GM13976 (cell line): ENCODE data around the gene NUF2.
"Not testable (repeated sequence)": the region's sequence is repeated elsewhere in the genome, so short reads cannot be mapped to it uniquely, and the experiment has no call there.

Source experiments
- DNase-seq: peaks from one replicate; pipeline ENCODE4 v3.0.0; 2012; ENCODE audit warnings: low spot score
- CTCF ChIP-seq: IDR thresholded peaks from 2 replicates; pipeline ENCODE4 v1.5.1; 2012; ENCODE audit warnings: borderline replicate concordance, mild to moderate bottlenecking; ENCODE audit not compliant: insufficient read depth; ENCODE audit errors: extremely low read depth, missing control alignments, control extremely low read depth
- in situ Hi-C: fragments of 300-500 bp; cut with MboI; formaldehyde crosslinking; loops from one replicate; pipeline ENCODE4 v1.12.0; 2022; ENCODE audit warnings: low sequenced_read_pairs, mixed read lengths, inconsistent platforms; ENCODE audit not compliant: unreplicated experiment

NUF2 gene

GRCh38 chr1:163291461-163291860 lies 30.3 kb upstream of the NUF2 start:
- DNase-seq = no peak
- TF ChIP-seq CTCF = no peak
- in situ Hi-C loops = no loop called here

GRCh38 chr1:163292153-163292552 lies 29.6 kb upstream of the NUF2 start:
- DNase-seq, in situ Hi-C loops: not testable (repeated sequence)

GRCh38 chr1:163293497-163293896 lies 28.3 kb upstream of the NUF2 start:
- in situ Hi-C loops, DNase-seq: not testable (repeated sequence)

- TF ChIP-seq CTCF = no peak
- DNase-seq = no peak
- in situ Hi-C loops = no loop called here
Measured at GRCh38 chr1:163295949-163296348, 25.8 kb upstream of the NUF2 start.

- in situ Hi-C loops = no loop called here
- TF ChIP-seq CTCF = no peak
Measured at GRCh38 chr1:163296504-163297263, 25.1 kb upstream of the NUF2 start.

DNA sequence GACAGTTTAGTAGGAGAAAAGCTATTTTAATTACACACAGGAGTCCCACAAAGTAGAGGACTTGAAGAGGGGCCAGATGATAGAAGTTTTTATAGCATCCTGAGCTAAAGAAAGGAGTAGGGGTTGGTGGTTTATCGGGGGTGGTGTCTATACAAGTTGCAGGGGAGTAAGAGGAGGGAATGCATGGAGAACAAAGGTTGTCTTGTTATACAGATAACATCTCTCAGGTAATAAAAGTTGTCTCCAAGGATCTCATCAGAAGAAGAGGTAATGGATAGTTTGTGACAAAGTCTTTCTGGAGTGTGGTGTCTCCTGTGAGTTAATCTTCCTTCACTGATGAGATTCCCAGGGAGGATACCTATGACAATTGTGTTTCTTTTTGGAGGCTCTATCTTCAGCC lies 23.4 kb upstream of the NUF2 start:
- in situ Hi-C loops = no loop called here
- TF ChIP-seq CTCF = no peak
- DNase-seq = no peak

More at GRCh38 chr1:163296504-163297263, 25.1 kb upstream of the NUF2 start:
- no peak for DNase-seq

DNA sequence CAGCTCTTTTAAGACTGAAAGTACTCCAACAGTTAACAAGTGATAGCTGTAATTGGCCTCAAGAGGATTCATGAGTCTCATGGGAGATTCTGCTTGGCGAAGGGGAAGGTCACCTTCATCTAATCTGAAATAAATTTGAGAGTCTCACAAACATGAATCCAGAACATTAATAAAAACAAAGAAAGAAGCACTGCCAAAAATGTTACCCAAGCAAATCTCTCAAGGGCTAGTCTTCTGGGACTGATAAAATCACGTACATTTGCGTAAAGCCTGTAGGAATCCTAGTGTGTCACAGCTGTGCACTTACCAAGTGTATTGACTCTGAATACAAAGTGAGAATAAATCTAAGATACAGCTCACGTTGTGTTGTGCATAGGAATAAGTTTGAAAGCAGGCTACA lies 21.2 kb upstream of the NUF2 start:
- TF ChIP-seq CTCF = no peak
- in situ Hi-C loops = loop anchor here (10.0 to 25.0 kb wide), 2 partner anchors 238 to 446 kb away; partner anchors contain the start of gene RGS4
- DNase-seq = no peak

DNA sequence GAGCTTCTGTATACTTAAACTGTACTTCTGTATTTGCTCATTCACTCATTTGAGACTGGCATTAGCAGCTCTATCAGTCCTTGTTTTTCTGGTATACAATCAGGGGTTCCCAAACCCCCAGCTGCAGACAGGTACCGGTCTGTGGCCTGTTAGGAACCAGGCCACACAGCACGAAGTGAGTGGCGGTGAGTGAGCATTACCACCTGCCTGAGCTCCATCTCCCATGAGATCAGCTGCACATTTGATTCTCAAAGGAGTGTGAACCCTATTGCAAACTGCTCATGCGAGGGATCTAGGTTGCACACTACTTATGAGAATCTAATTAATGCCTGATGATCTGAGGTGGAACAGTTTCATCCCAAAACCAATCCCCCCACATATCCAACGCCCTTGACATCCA lies 18.2 kb upstream of the NUF2 start:
- no peak for TF ChIP-seq CTCF
- in situ Hi-C loops = loop anchor here (10.0 to 25.0 kb wide), 2 partner anchors 241 to 449 kb away; partner anchors contain the start of gene RGS4

More for the DNA sequence above, 18.2 kb upstream of the NUF2 start:
- no peak for DNase-seq
